Endothelial cell of umbilical vein (primary cell): ENCODE measurements around the gene CEP295NL.

ENCODE experiments used
- CTCF ChIP-seq, 2 donors: IDR thresholded peaks; 1 replicate in 1 of 2; 2 replicates in 1 of 2; pipeline ENCODE4 v1.5.1; 2011; ENCODE audit warnings: low read length in 2 of 2, mild to moderate bottlenecking in 2 of 2, moderate library complexity in 2 of 2, control low read depth in 1 of 2, inconsistent platforms in 1 of 2, low read depth in 1 of 2; ENCODE audit not compliant: insufficient read depth in 1 of 2; ENCODE audit errors: extremely low read depth in 1 of 2
- EZH2 ChIP-seq: IDR thresholded peaks from 2 replicates; pipeline ENCODE4 v1.6.1; 2012; ENCODE audit warnings: borderline replicate concordance, low read depth, mild to moderate bottlenecking, moderate library complexity, low read length, inconsistent platforms; ENCODE audit not compliant: severe bottlenecking
- FOS ChIP-seq: IDR thresholded peaks from 2 replicates; pipeline ENCODE4 v1.6.1; 2011; ENCODE audit warnings: mild to moderate bottlenecking, low read length, moderate library complexity, borderline replicate concordance; ENCODE audit not compliant: insufficient read depth
- GATA2 ChIP-seq: IDR thresholded peaks from 2 replicates; pipeline ENCODE4 v1.7.0; 2011; ENCODE audit warnings: low read depth, mild to moderate bottlenecking, moderate library complexity, mixed read lengths, low read length; ENCODE audit not compliant: insufficient read length, insufficient read depth
- JUN ChIP-seq: IDR thresholded peaks from 2 replicates; pipeline ENCODE4 v1.6.1; 2011; ENCODE audit warnings: borderline replicate concordance, low read depth; ENCODE audit not compliant: insufficient read length, insufficient read depth
- MAX ChIP-seq: IDR thresholded peaks from 2 replicates; pipeline ENCODE4 v1.6.1; 2011; ENCODE audit not compliant: insufficient read depth, insufficient read length
- MYC ChIP-seq: IDR thresholded peaks from one replicate; pipeline ENCODE4 v1.6.1; 2011; ENCODE audit warnings: mild to moderate bottlenecking, low read depth, low read length
- POLR2A ChIP-seq: IDR thresholded peaks from 2 replicates; pipeline ENCODE4 v1.6.1; 2012; ENCODE audit warnings: low read depth, mild to moderate bottlenecking, control low read depth, low read length
- POLR2AphosphoS5 ChIP-seq: IDR thresholded peaks from 2 replicates; pipeline ENCODE4 v1.6.1; 2012; ENCODE audit warnings: low read depth, mild to moderate bottlenecking, control low read depth, low read length, moderate library complexity; ENCODE audit not compliant: insufficient read depth

GRCh38 chr17:78861229-78861628 lies 41.8 kb downstream of the CEP295NL start:
- TF ChIP-seq POLR2AphosphoS5 (no peak), POLR2A (no peak), CTCF (IDR thresholded peaks at IDR 0.05; ENCODE audit: extremely low read depth in 1 of 2, insufficient read depth in 1 of 2, low read depth in 1 of 2, low read length in 2 of 2) (no peak), MYC (no peak), EZH2 (no peak), FOS (no peak), MAX (no peak), JUN (no peak), GATA2 (no peak)
